ENCODE results near the gene IQCK. TPM values are rescaled to one million over a fixed set of nuclear protein-coding genes. Genes with fewer than 3 reads are reported as not detected.

The IQCK gene
- total and polyA plus RNA-seq, 5 donors: 5.1 to 8.3 (median 6.2) TPM

DNA sequence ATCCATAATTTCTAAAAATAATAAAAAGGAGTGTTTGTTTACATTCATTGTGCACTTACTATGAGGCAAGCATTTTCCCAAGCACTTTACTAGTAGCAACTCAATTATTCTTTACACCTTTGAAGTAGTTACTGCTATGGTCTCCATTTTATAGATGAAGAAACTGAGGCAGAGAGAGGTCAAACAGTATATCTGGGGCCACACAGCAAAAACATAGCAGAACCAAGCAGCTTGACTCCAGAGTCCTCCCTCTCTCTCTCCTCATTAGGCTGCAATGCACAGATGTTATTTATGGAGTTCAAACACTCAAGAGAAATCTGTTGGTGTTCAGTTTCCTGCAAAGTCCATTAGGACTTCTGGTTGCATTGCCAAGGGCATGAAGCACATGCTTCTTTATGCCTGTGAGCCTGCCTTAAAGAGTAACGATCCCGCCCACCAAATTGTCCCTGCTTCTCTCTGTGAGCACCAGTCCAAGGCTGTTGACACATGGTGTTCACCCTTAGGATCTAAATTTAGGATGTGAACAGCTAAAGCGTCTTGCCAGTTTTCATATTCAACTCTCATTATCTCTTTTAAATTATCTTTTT is 122.5 kb downstream of the IQCK start:
- H3K27me3 ChIP-seq (ENCODE audit: control insufficient read depth, insufficient read depth): no peaks in the 10 kb centered on the region
- ATAC-seq (peak; percentile 88 to 92), DNase-seq (peak in 2 of 3 donors; percentile 28 to 63)
- intact Hi-C loops (cut with DNase I): loop anchor here in 1 of 4 donors (5.0 kb wide), 1 partner anchor 42 kb away; the partner anchor contains the start of gene GPRC5B
- no peaks in the 10 kb centered on the region for H3K4me1 ChIP-seq (ENCODE audit: control insufficient read depth, insufficient read depth, low read length)
- no peaks in the 10 kb centered on the region for H3K9me3 ChIP-seq (ENCODE audit: control insufficient read depth, low read length)
- no peak overlapping the region for H3K4me3 ChIP-seq (ENCODE audit: low read length)
- peak overlapping the region; percentile 93 for H3K27ac ChIP-seq (ENCODE audit: low read length)
- WGBS: 31% methylated on average over 3 of the region's 3 CpGs

DNA sequence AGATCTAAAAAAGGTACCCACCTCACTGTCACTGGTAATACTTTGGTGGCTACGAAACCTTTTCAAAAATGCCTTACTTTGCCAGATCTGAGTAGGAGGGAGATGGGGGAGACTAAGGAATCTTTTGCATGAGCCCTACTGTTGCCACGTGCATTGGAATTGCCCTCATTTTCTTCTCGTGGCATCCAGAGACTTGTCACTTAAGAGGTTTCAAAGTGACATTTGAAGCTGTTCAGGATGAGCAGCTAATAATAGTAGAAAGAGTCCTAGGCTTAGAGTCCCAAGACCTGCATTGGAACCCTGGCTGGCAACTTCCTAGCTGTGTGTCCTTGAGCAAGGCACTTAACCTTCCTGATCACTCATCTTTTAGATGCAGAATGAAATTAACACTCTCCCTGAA is 123.1 kb downstream of the IQCK start:
- intact Hi-C loops (cut with DNase I): loop anchor here in 1 of 4 donors (5.0 kb wide), 1 partner anchor 41 kb away; the partner anchor contains the start of gene GPRC5B
- Histone ChIP-seq H3K27ac (ENCODE audit: low read length) (peak overlapping the region; percentile 78), H3K4me3 (ENCODE audit: low read length) (no peak overlapping the region), H3K27me3 (ENCODE audit: control insufficient read depth, insufficient read depth) (no peaks in the 10 kb centered on the region), H3K4me1 (ENCODE audit: control insufficient read depth, insufficient read depth, low read length) (no peaks in the 10 kb centered on the region), H3K9me3 (ENCODE audit: control insufficient read depth, low read length) (no peaks in the 10 kb centered on the region)
- peak; percentile 80 to 81 for ATAC-seq
- no peak for DNase-seq
- 66% methylated on average over 3 of the region's 3 CpGs for WGBS

DNA sequence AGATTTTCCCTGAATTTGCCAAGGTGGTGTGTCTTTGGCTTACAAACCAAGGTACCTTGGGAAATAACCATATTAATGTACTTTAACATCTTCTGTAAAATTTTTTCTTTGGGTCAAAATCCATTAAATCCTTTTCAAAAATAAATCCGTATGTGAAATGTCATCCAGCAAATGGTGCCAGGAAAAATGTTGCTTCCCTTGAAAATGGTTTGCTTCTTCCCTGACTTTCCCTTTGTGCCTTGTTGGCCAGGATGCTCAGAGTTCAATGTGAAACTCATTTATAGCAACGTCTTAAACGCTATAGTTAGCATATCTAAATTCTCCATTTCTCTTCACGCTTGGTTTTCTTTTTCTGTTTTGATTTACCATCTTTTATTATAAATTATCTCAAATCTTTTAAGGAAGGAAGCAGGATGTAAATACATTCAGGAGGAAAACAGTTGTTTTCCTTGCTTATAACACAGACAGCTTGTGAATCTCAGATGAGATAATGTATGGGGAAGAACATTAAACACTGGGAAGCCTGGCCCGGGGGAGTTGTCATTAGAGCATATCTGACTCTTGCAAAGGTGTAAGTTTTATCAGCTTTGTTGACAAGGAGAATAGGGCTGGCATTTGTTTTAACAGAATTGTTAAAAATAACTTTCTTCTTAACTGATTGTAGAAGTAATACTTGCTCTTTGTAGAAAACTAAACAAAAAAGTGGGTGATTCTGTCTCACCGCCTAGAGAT is 124.5 kb downstream of the IQCK start:
- no peak overlapping the region for H3K4me3 ChIP-seq (ENCODE audit: low read length)
- DNase-seq: no peak
- no peaks in the 10 kb centered on the region for H3K9me3 ChIP-seq (ENCODE audit: control insufficient read depth, low read length)
- no peak overlapping the region for H3K27ac ChIP-seq (ENCODE audit: low read length)
- no peaks in the 10 kb centered on the region for H3K4me1 ChIP-seq (ENCODE audit: control insufficient read depth, insufficient read depth, low read length)
- WGBS: 41% methylated on average over 6 of the region's 6 CpGs
- intact Hi-C loops (cut with DNase I): loop anchor here in 1 of 4 donors (5.0 kb wide), 1 partner anchor 40 kb away; the partner anchor contains the start of gene GPRC5B
- ATAC-seq: no peak
- H3K27me3 ChIP-seq (ENCODE audit: control insufficient read depth, insufficient read depth): no peaks in the 10 kb centered on the region

DNA sequence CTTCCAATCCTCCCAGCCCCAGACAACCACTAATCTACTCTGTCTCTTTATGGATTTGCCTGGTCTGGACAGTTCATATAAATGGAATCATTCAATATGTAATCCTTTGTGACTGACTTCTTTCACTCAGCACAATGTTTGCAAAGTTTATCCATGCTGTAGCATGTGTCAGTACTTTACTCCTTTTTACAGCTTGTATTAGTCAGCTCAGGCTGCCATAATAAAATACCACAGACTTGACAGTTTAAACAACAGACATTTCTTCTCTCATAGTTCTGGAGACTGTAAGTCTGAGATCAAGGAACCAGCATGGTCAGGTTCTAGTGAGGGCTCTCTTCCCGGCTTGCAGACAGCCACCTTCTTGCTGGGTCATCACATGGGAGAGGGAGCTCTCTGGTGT is 125.3 kb downstream of the IQCK start:
- Histone ChIP-seq H3K27me3 (ENCODE audit: control insufficient read depth, insufficient read depth) (no peaks in the 10 kb centered on the region), H3K4me3 (ENCODE audit: low read length) (no peak overlapping the region), H3K4me1 (ENCODE audit: control insufficient read depth, insufficient read depth, low read length) (no peaks in the 10 kb centered on the region), H3K27ac (ENCODE audit: low read length) (no peak overlapping the region), H3K9me3 (ENCODE audit: control insufficient read depth, low read length) (no peaks in the 10 kb centered on the region)
- no peak for DNase-seq
- no peak for ATAC-seq
- intact Hi-C loops (cut with DNase I): loop anchor here in 1 of 4 donors (5.0 kb wide), 1 partner anchor 39 kb away; the partner anchor contains the start of gene GPRC5B
- 79% methylated on average over 1 of the region's 1 CpG for WGBS

DNA sequence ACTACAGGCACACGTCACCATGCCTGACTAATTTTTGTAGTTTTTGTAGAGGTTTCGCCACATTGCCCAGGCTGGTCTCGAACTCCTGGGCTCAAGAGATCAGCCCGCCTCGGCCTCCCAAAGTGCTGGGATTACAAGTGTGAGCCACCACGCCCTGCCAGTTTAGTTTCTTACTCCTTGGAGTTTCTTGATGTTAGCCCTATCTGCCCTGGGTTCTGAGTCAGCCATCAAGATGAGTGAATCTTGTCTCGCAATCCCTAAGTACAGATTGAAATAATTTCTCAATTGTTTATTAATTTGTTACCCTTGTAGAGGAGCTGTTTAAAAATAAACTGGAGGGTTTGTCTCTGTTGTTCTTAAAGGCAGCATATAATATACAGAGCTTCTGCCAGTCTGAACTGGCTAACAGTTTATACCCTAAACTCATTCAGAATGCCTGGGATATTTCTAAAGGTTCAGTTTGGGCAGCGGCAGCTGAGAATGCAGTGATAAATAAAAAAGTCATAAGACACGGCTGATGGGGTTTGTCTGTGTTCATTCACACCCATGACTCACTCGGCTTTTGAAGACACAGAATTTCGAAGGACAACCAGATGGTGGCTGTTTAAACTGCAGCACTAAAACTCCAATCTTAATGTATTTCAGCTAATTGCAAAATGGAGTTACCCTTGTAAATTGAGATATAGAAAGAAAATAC is 127.0 kb downstream of the IQCK start:
- 77% methylated on average over 11 of the region's 11 CpGs for WGBS
- no peak for ATAC-seq
- peak in 1 of 3 donors; percentile 25 for DNase-seq
- no peaks in the 10 kb centered on the region for H3K9me3 ChIP-seq (ENCODE audit: control insufficient read depth, low read length)
- H3K27ac ChIP-seq (ENCODE audit: low read length): peak overlapping the region; percentile 33
- intact Hi-C loops (cut with DNase I): loop anchor here in 1 of 4 donors (5.0 kb wide), 1 partner anchor 37 kb away; the partner anchor contains the start of gene GPRC5B
- H3K27me3 ChIP-seq (ENCODE audit: control insufficient read depth, insufficient read depth): no peaks in the 10 kb centered on the region
- no peaks in the 10 kb centered on the region for H3K4me1 ChIP-seq (ENCODE audit: control insufficient read depth, insufficient read depth, low read length)
- no peak overlapping the region for H3K4me3 ChIP-seq (ENCODE audit: low read length)

GRCh38 chr16:19846436-19846835 is 128.4 kb downstream of the IQCK start:
- ATAC-seq: no peak
- 92% methylated on average over 5 of the region's 5 CpGs for WGBS
- intact Hi-C loops (cut with DNase I): no loop called here
- no peaks in the 10 kb centered on the region for H3K9me3 ChIP-seq (ENCODE audit: control insufficient read depth, low read length)
- no peaks in the 10 kb centered on the region for H3K4me1 ChIP-seq (ENCODE audit: control insufficient read depth, insufficient read depth, low read length)
- no peak overlapping the region for H3K27ac ChIP-seq (ENCODE audit: low read length)
- no peak overlapping the region for H3K4me3 ChIP-seq (ENCODE audit: low read length)
- no peaks in the 10 kb centered on the region for H3K27me3 ChIP-seq (ENCODE audit: control insufficient read depth, insufficient read depth)
- DNase-seq: no peak

DNA sequence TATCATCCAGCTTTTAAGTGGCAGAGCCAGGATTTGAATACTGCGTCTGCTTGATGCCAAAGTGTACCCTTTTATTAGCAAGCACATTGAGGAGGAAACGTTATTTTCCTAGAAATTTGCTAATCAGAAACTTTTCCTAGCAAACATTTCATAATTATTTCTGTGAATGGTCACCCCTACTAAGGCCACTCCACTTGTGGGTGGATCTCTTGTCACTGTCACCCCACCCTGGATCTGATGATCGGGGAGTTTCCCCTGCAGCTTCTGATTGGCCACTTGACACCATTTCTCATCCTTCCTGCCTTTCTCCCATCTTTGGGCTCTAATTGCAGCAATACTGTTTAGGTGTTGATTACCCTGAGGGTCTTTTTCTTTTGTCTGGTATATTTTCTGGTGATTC is 130.7 kb downstream of the IQCK start:
- no peaks in the 10 kb centered on the region for H3K9me3 ChIP-seq (ENCODE audit: control insufficient read depth, low read length)
- no peaks in the 10 kb centered on the region for H3K27me3 ChIP-seq (ENCODE audit: control insufficient read depth, insufficient read depth)
- ATAC-seq (no peak), DNase-seq (no peak)
- no peak overlapping the region for H3K27ac ChIP-seq (ENCODE audit: low read length)
- H3K4me3 ChIP-seq (ENCODE audit: low read length): no peak overlapping the region
- WGBS: 89% methylated on average over 3 of the region's 3 CpGs
- intact Hi-C loops (cut with DNase I): no loop called here
- H3K4me1 ChIP-seq (ENCODE audit: control insufficient read depth, insufficient read depth, low read length): peaks cover 4% of the 10 kb centered on the region

GRCh38 chr16:19850131-19850817 is 132.2 kb downstream of the IQCK start:
- H3K9me3 ChIP-seq (ENCODE audit: control insufficient read depth, low read length): no peaks in the 10 kb centered on the region
- no peaks in the 10 kb centered on the region for H3K27me3 ChIP-seq (ENCODE audit: control insufficient read depth, insufficient read depth)
- no peak for ATAC-seq
- no peak overlapping the region for H3K27ac ChIP-seq (ENCODE audit: low read length)
- 94% methylated on average over 11 of the region's 11 CpGs for WGBS
- peaks cover 4% of the 10 kb centered on the region for H3K4me1 ChIP-seq (ENCODE audit: control insufficient read depth, insufficient read depth, low read length)
- H3K4me3 ChIP-seq (ENCODE audit: low read length): no peak overlapping the region
- intact Hi-C loops (cut with DNase I): no loop called here
- peak in 1 of 3 donors; percentile 15 for DNase-seq

DNA sequence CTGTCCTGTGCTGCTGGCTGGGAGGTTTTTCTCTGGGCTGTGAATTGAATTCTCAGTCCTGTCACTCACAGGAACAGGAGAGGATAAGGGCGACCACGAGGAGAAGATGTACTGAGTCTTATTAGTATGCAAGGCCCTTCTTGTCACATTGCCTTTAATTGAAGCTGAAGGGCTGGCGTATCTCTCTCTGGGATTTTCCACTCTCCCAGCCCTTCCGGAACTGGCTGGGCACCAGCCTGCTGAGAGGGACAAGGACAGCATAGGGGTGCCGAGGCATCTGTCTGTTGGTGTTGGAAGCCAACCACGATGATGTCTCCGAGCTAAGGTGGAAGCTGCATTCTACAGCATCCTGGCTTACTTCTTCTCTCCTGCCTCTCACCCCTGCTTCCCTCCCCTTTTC is 133.4 kb downstream of the IQCK start:
- Histone ChIP-seq H3K9me3 (ENCODE audit: control insufficient read depth, low read length) (no peaks in the 10 kb centered on the region), H3K27ac (ENCODE audit: low read length) (peak overlapping the region; percentile 82), H3K4me3 (ENCODE audit: low read length) (no peak overlapping the region), H3K4me1 (ENCODE audit: control insufficient read depth, insufficient read depth, low read length) (peaks cover 4% of the 10 kb centered on the region), H3K27me3 (ENCODE audit: control insufficient read depth, insufficient read depth) (no peaks in the 10 kb centered on the region)
- DNase-seq (peak in 2 of 3 donors; percentile 29 to 68), ATAC-seq (peak; percentile 84 to 85)
- 33% methylated on average over 7 of the region's 7 CpGs for WGBS
- intact Hi-C loops (cut with DNase I): no loop called here

DNA sequence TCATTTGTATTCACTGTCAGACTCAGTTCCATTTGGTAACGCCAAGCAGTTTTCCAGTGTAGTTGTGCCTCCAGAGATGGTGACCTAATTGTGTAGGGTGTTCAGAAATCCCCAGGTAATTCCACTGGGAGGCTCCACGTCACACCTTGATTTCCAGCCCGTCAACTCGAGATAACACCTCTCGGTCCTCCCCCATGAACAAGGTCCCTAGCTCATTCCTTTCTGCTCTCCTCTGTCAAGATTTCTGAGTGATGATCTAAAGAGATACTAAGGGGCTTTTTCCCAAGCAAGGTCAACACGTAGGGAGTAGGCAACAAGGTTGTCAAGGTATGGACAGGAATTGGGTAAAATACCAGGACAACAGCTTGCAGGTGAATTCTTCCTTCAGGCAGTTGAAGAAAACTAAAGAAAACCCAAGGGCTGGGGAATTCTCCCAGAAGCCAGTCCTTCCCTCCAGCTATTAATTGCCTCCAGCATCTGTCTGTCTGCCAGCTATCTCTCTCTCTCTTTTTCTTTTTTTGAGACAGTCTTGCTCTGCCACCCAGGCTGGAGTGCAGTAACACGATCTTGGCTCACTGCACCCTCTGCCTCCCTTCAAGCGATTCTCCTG is 135.2 kb downstream of the IQCK start:
- Histone ChIP-seq H3K4me1 (ENCODE audit: control insufficient read depth, insufficient read depth, low read length) (peaks cover 4% of the 10 kb centered on the region), H3K27me3 (ENCODE audit: control insufficient read depth, insufficient read depth) (no peaks in the 10 kb centered on the region), H3K27ac (ENCODE audit: low read length) (peak overlapping the region; percentile 3), H3K4me3 (ENCODE audit: low read length) (no peak overlapping the region), H3K9me3 (ENCODE audit: control insufficient read depth, low read length) (no peaks in the 10 kb centered on the region)
- no peak for ATAC-seq
- 63% methylated on average over 8 of the region's 8 CpGs for WGBS
- intact Hi-C loops (cut with DNase I): no loop called here
- no peak for DNase-seq

All from right cardiac atrium (tissue), 5 donors.